Measurements from ENCODE around the gene ADISSP. TPM values are rescaled to one million over a fixed set of nuclear protein-coding genes. Genes with fewer than 3 reads are reported as not detected.

The ADISSP gene
- total RNA-seq, 6 experiments from 2014 or later = 86.0 to 105 (median 89.9) TPM

GRCh38 chr20:3747471-3747870, 20.1 kb downstream of the ADISSP start:
- no peak overlapping the region for H3K27ac Mint-ChIP-seq
- DNase-seq = no peak
- no peak overlapping the region for H3K4me3 Mint-ChIP-seq
- TF ChIP-seq CTCF (IDR thresholded peaks at IDR 0.05) = no peak
- H3K36me3 Mint-ChIP-seq (ENCODE audit: low read depth) = peaks cover 9% of the 10 kb centered on the region
- peaks cover 6% of the 10 kb centered on the region for H3K27me3 Mint-ChIP-seq (ENCODE audit: insufficient read depth)
- no peaks in the 10 kb centered on the region for H3K9me3 Mint-ChIP-seq
- H3K4me1 Mint-ChIP-seq (ENCODE audit: low read depth) = no peaks in the 10 kb centered on the region

- H3K4me1 Mint-ChIP-seq (ENCODE audit: low read depth) = no peaks in the 10 kb centered on the region
- H3K27me3 Mint-ChIP-seq (ENCODE audit: insufficient read depth) = peaks cover 6% of the 10 kb centered on the region
- H3K4me3 Mint-ChIP-seq = no peak overlapping the region
- no peak overlapping the region for H3K27ac Mint-ChIP-seq
- H3K9me3 Mint-ChIP-seq = no peaks in the 10 kb centered on the region
- TF ChIP-seq CTCF (IDR thresholded peaks at IDR 0.05) = no peak
- no peak for DNase-seq
- H3K36me3 Mint-ChIP-seq (ENCODE audit: low read depth) = peaks cover 2% of the 10 kb centered on the region
These were observed 21.8 kb downstream of the ADISSP start for GRCh38 chr20:3745686-3746173.

- Mint-ChIP-seq H3K27ac (no peak overlapping the region), H3K27me3 (ENCODE audit: insufficient read depth) (peaks cover 6% of the 10 kb centered on the region), H3K4me3 (no peak overlapping the region), H3K4me1 (ENCODE audit: low read depth) (no peaks in the 10 kb centered on the region), H3K9me3 (no peaks in the 10 kb centered on the region), H3K36me3 (ENCODE audit: low read depth) (no peaks in the 10 kb centered on the region)
- no peak for TF ChIP-seq CTCF (IDR thresholded peaks at IDR 0.05)
- DNase-seq = no peak
These were observed 22.5 kb downstream of the ADISSP start for GRCh38 chr20:3744806-3745685.

GRCh38 chr20:3744037-3744436, 23.5 kb downstream of the ADISSP start:
- Mint-ChIP-seq H3K36me3 (ENCODE audit: low read depth) (no peaks in the 10 kb centered on the region), H3K4me1 (ENCODE audit: low read depth) (no peaks in the 10 kb centered on the region), H3K9me3 (no peaks in the 10 kb centered on the region), H3K27ac (no peak overlapping the region), H3K27me3 (ENCODE audit: insufficient read depth) (peaks cover 6% of the 10 kb centered on the region), H3K4me3 (no peak overlapping the region)
- DNase-seq = no peak
- TF ChIP-seq CTCF (IDR thresholded peaks at IDR 0.05) = no peak

- Mint-ChIP-seq H3K4me1 (ENCODE audit: low read depth) (no peaks in the 10 kb centered on the region), H3K4me3 (no peak overlapping the region), H3K27me3 (ENCODE audit: insufficient read depth) (peaks cover 6% of the 10 kb centered on the region), H3K27ac (no peak overlapping the region), H3K9me3 (no peaks in the 10 kb centered on the region), H3K36me3 (ENCODE audit: low read depth) (no peaks in the 10 kb centered on the region)
- TF ChIP-seq CTCF (IDR thresholded peaks at IDR 0.05) = no peak
- DNase-seq = no peak
These were observed 24.3 kb downstream of the ADISSP start for GRCh38 chr20:3743251-3743650.
